ENCODE data around the gene MDN1. TPM values are rescaled to one million over a fixed set of nuclear protein-coding genes. Genes with fewer than 3 reads are reported as not detected.

The MDN1 gene
- total and polyA plus RNA-seq, 2 of the 4 experiments (the other 2 are of a cell fraction), result 7.7 to 26.7 TPM

GRCh38 chr6:89670935-89671565 lies 148.5 kb downstream of the MDN1 start:
- no peak overlapping the region for H4K5ac ChIP-seq (ENCODE audit: low read depth, low read length)
- no peak overlapping the region for H2BK20ac ChIP-seq (ENCODE audit: low read depth, low read length)
- ChIA-PET CTCF (no interaction called here), POLR2A (ENCODE audit: unreplicated experiment) (no interaction called here)
- no peak overlapping the region for H3K18ac ChIP-seq (ENCODE audit: low read depth, low read length)
- H3K9me3 ChIP-seq (ENCODE audit: control insufficient read depth, insufficient read depth, low read length), result no peaks in the 10 kb centered on the region
- TF ChIP-seq FOS (IDR thresholded peaks at IDR 0.05; ENCODE audit: low read depth, low read length) (no peak), CEBPB (IDR thresholded peaks at IDR 0.05; ENCODE audit: low read depth, low read length) (peak; percentile 31; the same call in 1 of the 2 replicates)
- intact Hi-C loops (cut with micrococcal nuclease) (no loop called here), dilution Hi-C loops (cut with HindIII; ENCODE audit: low sequenced_read_pairs, unreplicated experiment) (no loop called here), in situ Hi-C loops (cut with MboI; ENCODE audit: low sequenced_read_pairs) (no loop called here)
- no peaks in the 10 kb centered on the region for H3K79me1 ChIP-seq (ENCODE audit: low read depth in 1 of 2, low read length in 2 of 2)
- no peak overlapping the region for H3K27ac ChIP-seq (ENCODE audit: insufficient read depth, low read length)
- no peak overlapping the region for H3K14ac ChIP-seq (replicated peaks; ENCODE audit: low read depth, low read length)
- no peak overlapping the region for H2AK9ac ChIP-seq (replicated peaks; ENCODE audit: low read depth, low read length, poor library complexity)
- H2AFZ ChIP-seq (replicated peaks; ENCODE audit: low read length, poor library complexity), result no peak overlapping the region
- no peak overlapping the region for H3K4me2 ChIP-seq (ENCODE audit: low read depth, low read length)
- no peak overlapping the region for H4K91ac ChIP-seq (ENCODE audit: insufficient read depth, low read depth, low read length)
- no peak overlapping the region for H3K4ac ChIP-seq (ENCODE audit: low read depth, low read length)
- no TSS peak for BruUV-seq (replicated peaks)
- 0 out of 2 replicates have a peak, but pooled peaks cover 2% of the 10 kb centered on the region for H3K4me1 ChIP-seq (ENCODE audit: control insufficient read depth, insufficient read depth, low read length)
- no peaks in the 10 kb centered on the region for H4K20me1 ChIP-seq (ENCODE audit: insufficient read depth, low read length)
- H3K9ac ChIP-seq (ENCODE audit: low read depth, low read length), result no peak overlapping the region
- no peak overlapping the region for H2BK5ac ChIP-seq (ENCODE audit: low read depth, low read length, poor library complexity, severe bottlenecking)
- H2BK120ac ChIP-seq (ENCODE audit: low read depth, low read length), result no peak overlapping the region
- DNase-seq (no peak), ATAC-seq (ENCODE audit: low read depth) (no peak)
- H2AK5ac ChIP-seq (ENCODE audit: low read depth, low read length), result no peak overlapping the region
- peaks cover 2% of the 10 kb centered on the region; the same call in 1 of the 2 replicates for H3K9me1 ChIP-seq (ENCODE audit: insufficient read depth, low read length)
- no peak overlapping the region for H4K8ac ChIP-seq (ENCODE audit: low read depth in 2 of 2, low read length in 2 of 2)
- peaks cover 28% of the 10 kb centered on the region for H3K36me3 ChIP-seq (ENCODE audit: control insufficient read depth, insufficient read depth, low read length)
- H2BK15ac ChIP-seq (ENCODE audit: low read depth, low read length), result no peak overlapping the region
- H3K23ac ChIP-seq (ENCODE audit: low read depth, low read length), result no peak overlapping the region
- no peaks in the 10 kb centered on the region for H3K27me3 ChIP-seq (ENCODE audit: control insufficient read depth, insufficient read depth, low read length)
- H3K4me3 ChIP-seq (ENCODE audit: insufficient read depth, low read depth, low read length), result no peak overlapping the region
- H3K56ac ChIP-seq (ENCODE audit: extremely low read depth, insufficient read depth, low read length), result no peak overlapping the region
- 100% methylated on average over 1 of the region's 7 CpGs; no CpG with 5 or more reads in 1 of the 2 experiments for WGBS, 2 experiments (ENCODE audit: extremely low coverage in 2 of 2, insufficient read length in 1 of 2)
